Measurements from ENCODE around the gene GRM1.

Gene GRM1

DNA sequence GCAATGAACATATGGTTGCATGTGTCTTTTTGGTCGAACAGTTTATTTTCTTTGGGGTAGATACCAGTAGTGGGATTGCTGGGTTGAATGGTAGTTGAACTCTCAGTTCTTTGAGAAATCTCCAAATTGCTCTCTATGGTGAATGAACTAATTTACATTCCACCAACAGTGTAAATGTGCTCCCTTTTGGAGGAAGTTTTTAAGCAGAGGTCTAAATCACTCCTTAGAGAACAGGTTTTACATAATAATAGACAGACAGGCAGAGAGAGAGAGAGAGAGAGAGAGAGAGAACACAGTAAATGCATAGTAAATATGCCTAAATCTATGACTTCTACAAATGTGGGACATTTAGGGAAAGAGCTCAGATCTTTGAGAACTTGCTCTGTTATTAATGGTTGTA lies 37.6 kb downstream of the GRM1 start:
- POLR2A ChIA-PET = no interaction called here
- Histone ChIP-seq H3K9me3 (ENCODE audit: control insufficient read depth, insufficient read depth, low read depth, low read length) (no peaks in the 10 kb centered on the region), H3K4me1 (ENCODE audit: control insufficient read depth, insufficient read depth, low read length) (no peaks in the 10 kb centered on the region), H3K36me3 (ENCODE audit: control insufficient read depth in 2 of 2, insufficient read depth in 1 of 2, low read length in 2 of 2) (no peaks in the 10 kb centered on the region), H3K27ac (ENCODE audit: extremely low read depth, low read depth, low read length) (no peak overlapping the region), H3K4me3 (ENCODE audit: low read depth, low read length) (no peak overlapping the region)
- CTCF ChIA-PET = no interaction called here
- TF ChIP-seq ZNF621 (tag by site-specific recombination; IDR thresholded peaks at IDR 0.05) = no peak
- TF ChIP-seq IKZF3 (tag by site-specific recombination; IDR thresholded peaks at IDR 0.05) = no peak
- no peak for TF ChIP-seq HOXC10 (CRISPR knock-in tag; IDR thresholded peaks at IDR 0.05)
- TF ChIP-seq, protein P1, sequence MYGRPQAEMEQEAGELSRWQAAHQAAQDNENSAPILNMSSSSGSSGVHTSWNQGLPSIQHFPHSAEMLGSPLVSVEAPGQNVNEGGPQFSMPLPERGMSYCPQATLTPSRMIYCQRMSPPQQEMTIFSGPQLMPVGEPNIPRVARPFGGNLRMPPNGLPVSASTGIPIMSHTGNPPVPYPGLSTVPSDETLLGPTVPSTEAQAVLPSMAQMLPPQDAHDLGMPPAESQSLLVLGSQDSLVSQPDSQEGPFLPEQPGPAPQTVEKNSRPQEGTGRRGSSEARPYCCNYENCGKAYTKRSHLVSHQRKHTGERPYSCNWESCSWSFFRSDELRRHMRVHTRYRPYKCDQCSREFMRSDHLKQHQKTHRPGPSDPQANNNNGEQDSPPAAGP (tag by site-specific recombination; IDR thresholded peaks at IDR 0.05) = no peak
- TF ChIP-seq ZNF146 (tag by site-specific recombination; IDR thresholded peaks at IDR 0.05) = no peak
- TF ChIP-seq, protein P2, sequence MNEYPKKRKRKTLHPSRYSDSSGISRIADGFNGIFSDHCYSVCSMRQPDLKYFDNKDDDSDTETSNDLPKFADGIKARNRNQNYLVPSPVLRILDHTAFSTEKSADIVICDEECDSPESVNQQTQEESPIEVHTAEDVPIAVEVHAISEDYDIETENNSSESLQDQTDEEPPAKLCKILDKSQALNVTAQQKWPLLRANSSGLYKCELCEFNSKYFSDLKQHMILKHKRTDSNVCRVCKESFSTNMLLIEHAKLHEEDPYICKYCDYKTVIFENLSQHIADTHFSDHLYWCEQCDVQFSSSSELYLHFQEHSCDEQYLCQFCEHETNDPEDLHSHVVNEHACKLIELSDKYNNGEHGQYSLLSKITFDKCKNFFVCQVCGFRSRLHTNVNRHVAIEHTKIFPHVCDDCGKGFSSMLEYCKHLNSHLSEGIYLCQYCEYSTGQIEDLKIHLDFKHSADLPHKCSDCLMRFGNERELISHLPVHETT (tag by site-specific recombination; IDR thresholded peaks at IDR 0.05) = no peak
- no peak for TF ChIP-seq ZNF175 (tag by site-specific recombination; IDR thresholded peaks at IDR 0.05)
- TF ChIP-seq, protein P3, sequence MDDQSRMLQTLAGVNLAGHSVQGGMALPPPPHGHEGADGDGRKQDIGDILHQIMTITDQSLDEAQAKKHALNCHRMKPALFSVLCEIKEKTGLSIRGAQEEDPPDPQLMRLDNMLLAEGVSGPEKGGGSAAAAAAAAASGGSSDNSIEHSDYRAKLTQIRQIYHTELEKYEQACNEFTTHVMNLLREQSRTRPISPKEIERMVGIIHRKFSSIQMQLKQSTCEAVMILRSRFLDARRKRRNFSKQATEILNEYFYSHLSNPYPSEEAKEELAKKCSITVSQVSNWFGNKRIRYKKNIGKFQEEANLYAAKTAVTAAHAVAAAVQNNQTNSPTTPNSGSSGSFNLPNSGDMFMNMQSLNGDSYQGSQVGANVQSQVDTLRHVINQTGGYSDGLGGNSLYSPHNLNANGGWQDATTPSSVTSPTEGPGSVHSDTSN (CRISPR knock-in tag; IDR thresholded peaks at IDR 0.05) = no peak
- TF ChIP-seq ZNF292 (tag by site-specific recombination; IDR thresholded peaks at IDR 0.05; ENCODE audit: borderline replicate concordance, low read depth) = no peak
- no peak for TF ChIP-seq SP2 (tag by site-specific recombination; IDR thresholded peaks at IDR 0.05)
- TF ChIP-seq ZNF416 (tag by site-specific recombination; IDR thresholded peaks at IDR 0.05) = no peak
- TF ChIP-seq ZBTB21 (tag by site-specific recombination; IDR thresholded peaks at IDR 0.05) = no peak
- TF ChIP-seq KLF8 (tag by site-specific recombination; IDR thresholded peaks at IDR 0.05) = no peak
- TF ChIP-seq, protein P4, sequence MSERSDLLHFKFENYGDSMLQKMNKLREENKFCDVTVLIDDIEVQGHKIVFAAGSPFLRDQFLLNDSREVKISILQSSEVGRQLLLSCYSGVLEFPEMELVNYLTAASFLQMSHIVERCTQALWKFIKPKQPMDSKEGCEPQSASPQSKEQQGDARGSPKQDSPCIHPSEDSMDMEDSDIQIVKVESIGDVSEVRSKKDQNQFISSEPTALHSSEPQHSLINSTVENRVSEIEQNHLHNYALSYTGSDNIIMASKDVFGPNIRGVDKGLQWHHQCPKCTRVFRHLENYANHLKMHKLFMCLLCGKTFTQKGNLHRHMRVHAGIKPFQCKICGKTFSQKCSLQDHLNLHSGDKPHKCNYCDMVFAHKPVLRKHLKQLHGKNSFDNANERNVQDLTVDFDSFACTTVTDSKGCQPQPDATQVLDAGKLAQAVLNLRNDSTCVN (tag by site-specific recombination; optimal IDR thresholded peaks at IDR 0.05) = no peak
- TF ChIP-seq, protein P5, sequence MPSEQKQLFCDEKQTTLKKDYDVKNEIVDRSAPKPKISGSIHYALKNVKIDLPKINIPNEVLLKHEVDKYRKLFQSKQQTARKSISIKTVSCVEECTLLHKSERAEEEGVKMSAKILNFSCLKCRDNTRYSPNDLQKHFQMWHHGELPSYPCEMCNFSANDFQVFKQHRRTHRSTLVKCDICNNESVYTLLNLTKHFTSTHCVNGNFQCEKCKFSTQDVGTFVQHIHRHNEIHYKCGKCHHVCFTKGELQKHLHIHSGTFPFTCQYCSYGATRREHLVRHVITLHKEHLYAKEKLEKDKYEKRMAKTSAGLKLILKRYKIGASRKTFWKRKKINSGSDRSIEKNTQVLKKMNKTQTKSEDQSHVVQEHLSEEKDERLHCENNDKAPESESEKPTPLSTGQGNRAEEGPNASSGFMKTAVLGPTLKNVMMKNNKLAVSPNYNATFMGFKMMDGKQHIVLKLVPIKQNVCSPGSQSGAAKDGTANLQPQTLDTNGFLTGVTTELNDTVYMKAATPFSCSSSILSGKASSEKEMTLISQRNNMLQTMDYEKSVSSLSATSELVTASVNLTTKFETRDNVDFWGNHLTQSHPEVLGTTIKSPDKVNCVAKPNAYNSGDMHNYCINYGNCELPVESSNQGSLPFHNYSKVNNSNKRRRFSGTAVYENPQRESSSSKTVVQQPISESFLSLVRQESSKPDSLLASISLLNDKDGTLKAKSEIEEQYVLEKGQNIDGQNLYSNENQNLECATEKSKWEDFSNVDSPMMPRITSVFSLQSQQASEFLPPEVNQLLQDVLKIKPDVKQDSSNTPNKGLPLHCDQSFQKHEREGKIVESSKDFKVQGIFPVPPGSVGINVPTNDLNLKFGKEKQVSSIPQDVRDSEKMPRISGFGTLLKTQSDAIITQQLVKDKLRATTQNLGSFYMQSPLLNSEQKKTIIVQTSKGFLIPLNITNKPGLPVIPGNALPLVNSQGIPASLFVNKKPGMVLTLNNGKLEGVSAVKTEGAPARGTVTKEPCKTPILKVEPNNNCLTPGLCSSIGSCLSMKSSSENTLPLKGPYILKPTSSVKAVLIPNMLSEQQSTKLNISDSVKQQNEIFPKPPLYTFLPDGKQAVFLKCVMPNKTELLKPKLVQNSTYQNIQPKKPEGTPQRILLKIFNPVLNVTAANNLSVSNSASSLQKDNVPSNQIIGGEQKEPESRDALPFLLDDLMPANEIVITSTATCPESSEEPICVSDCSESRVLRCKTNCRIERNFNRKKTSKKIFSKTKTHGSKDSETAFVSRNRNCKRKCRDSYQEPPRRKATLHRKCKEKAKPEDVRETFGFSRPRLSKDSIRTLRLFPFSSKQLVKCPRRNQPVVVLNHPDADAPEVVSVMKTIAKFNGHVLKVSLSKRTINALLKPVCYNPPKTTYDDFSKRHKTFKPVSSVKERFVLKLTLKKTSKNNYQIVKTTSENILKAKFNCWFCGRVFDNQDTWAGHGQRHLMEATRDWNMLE (tag by site-specific recombination; conservative IDR thresholded peaks at IDR 0.05; ENCODE audit: low read depth) = no peak

DNA sequence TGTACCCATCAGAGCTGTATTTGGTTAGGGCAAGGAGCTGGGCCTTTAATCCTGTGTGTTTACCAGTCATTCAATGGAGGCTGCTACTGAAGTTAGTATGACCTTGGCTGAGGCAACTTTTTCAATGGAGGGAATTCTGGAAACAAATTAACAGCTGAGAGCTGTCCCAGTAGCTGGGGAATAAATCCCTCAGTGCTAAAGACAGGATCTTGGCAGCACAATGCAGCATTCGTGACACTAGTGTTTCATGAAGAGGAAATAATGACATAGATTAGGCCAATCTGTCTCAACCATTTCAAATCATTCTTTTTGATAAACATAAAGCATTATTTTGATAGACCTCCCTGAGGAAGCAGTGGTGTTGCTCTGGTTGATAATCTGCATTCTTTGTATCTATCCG lies 42.9 kb downstream of the GRM1 start:
- no peak overlapping the region for H3K4me3 ChIP-seq (ENCODE audit: low read depth, low read length)
- no peaks in the 10 kb centered on the region for H3K36me3 ChIP-seq (ENCODE audit: control insufficient read depth in 2 of 2, insufficient read depth in 1 of 2, low read length in 2 of 2)
- TF ChIP-seq RBAK (tag by site-specific recombination; IDR thresholded peaks at IDR 0.05) = no peak
- TF ChIP-seq ZFP41 (tag by site-specific recombination; IDR thresholded peaks at IDR 0.05; ENCODE audit: borderline replicate concordance) = no peak
- TF ChIP-seq FEZF1 (tag by site-specific recombination; IDR thresholded peaks at IDR 0.05) = no peak
- TF ChIP-seq ZNF555 (tag by site-specific recombination; conservative IDR thresholded peaks at IDR 0.05) = no peak
- TF ChIP-seq ZNF37A (tag by site-specific recombination; IDR thresholded peaks at IDR 0.05) = no peak
- no peak for TF ChIP-seq KLF10 (tag by site-specific recombination; IDR thresholded peaks at IDR 0.05)
- TF ChIP-seq ZSCAN23 (tag by site-specific recombination; IDR thresholded peaks at IDR 0.05) = no peak
- no peak for TF ChIP-seq MEIS1 (CRISPR knock-in tag; IDR thresholded peaks at IDR 0.05; ENCODE audit: borderline replicate concordance)
- no peaks in the 10 kb centered on the region for H3K9me3 ChIP-seq (ENCODE audit: control insufficient read depth, insufficient read depth, low read depth, low read length)
- no peaks in the 10 kb centered on the region for H3K4me1 ChIP-seq (ENCODE audit: control insufficient read depth, insufficient read depth, low read length)
- ChIA-PET POLR2A (no interaction called here), CTCF (no interaction called here)
- no peak overlapping the region for H3K27ac ChIP-seq (ENCODE audit: extremely low read depth, low read depth, low read length)

All from HEK293 (cell line).